ENCODE data around the gene DGKB. TPM values are rescaled to one million over a fixed set of nuclear protein-coding genes. Genes with fewer than 3 reads are reported as not detected.

The DGKB gene
- total and polyA plus RNA-seq, 8 donors = 0.20 to 260 (median 3.2) TPM; not detected in 4

GRCh38 chr7:14501436-14501835 is 401.1 kb downstream of the DGKB start:
- DNase-seq = no peak
- no peaks in the 10 kb centered on the region for H3K27me3 ChIP-seq
- H3K9me3 ChIP-seq = peaks cover 0 to 10% (median 4%) of the 10 kb centered on the region in 4 donors
- TF ChIP-seq POLR2A (IDR thresholded peaks at IDR 0.05) (no peak), CTCF (IDR thresholded peaks at IDR 0.05) (no peak), EP300 (IDR thresholded peaks at IDR 0.05) (no peak), POLR2AphosphoS5 (IDR thresholded peaks at IDR 0.05) (no peak)
- H3K4me3 ChIP-seq = no peak overlapping the region
- H3K4me1 ChIP-seq = no peaks in the 10 kb centered on the region
- 88 to 96% (median 91%) methylated on average over 2 of the region's 2 CpGs for WGBS, 5 donors
- no peaks in the 10 kb centered on the region for H3K36me3 ChIP-seq
- H3K27ac ChIP-seq = no peak overlapping the region
- intact Hi-C loops (cut with DNase I; ENCODE audit: low total_unique reads) = no loop called here

GRCh38 chr7:14497390-14497789 is 405.2 kb downstream of the DGKB start:
- H3K4me3 ChIP-seq = no peak overlapping the region
- H3K36me3 ChIP-seq = no peaks in the 10 kb centered on the region
- intact Hi-C loops (cut with DNase I; ENCODE audit: low total_unique reads) = no loop called here
- peaks cover 0 to 10% (median 4%) of the 10 kb centered on the region in 4 donors for H3K9me3 ChIP-seq
- no peak for DNase-seq
- no peak overlapping the region for H3K27ac ChIP-seq
- H3K27me3 ChIP-seq = no peaks in the 10 kb centered on the region
- no peak for TF ChIP-seq EP300 (IDR thresholded peaks at IDR 0.05)
- no peak for TF ChIP-seq POLR2A (IDR thresholded peaks at IDR 0.05)
- TF ChIP-seq POLR2AphosphoS5 (IDR thresholded peaks at IDR 0.05) = no peak
- TF ChIP-seq CTCF (IDR thresholded peaks at IDR 0.05) = no peak
- WGBS, 5 donors = 58 to 70% (median 67%) methylated on average over 1 of the region's 1 CpG
- no peaks in the 10 kb centered on the region for H3K4me1 ChIP-seq

- DNase-seq = no peak
- no peak for TF ChIP-seq CTCF (IDR thresholded peaks at IDR 0.05)
- no peak for TF ChIP-seq POLR2AphosphoS5 (IDR thresholded peaks at IDR 0.05)
- TF ChIP-seq EP300 (IDR thresholded peaks at IDR 0.05) = no peak
- no peak for TF ChIP-seq POLR2A (IDR thresholded peaks at IDR 0.05)
- no peaks in the 10 kb centered on the region for H3K36me3 ChIP-seq
- WGBS, 5 donors = 43 to 64% (median 59%) methylated on average over 2 of the region's 2 CpGs
- H3K9me3 ChIP-seq = no peaks in the 10 kb centered on the region
- H3K4me3 ChIP-seq = no peak overlapping the region
- H3K4me1 ChIP-seq = no peaks in the 10 kb centered on the region
- no peak overlapping the region for H3K27ac ChIP-seq
- H3K27me3 ChIP-seq = no peaks in the 10 kb centered on the region
- intact Hi-C loops (cut with DNase I; ENCODE audit: low total_unique reads) = no loop called here
Observed at GRCh38 chr7:14495633-14496032, 406.9 kb downstream of the DGKB start.

GRCh38 chr7:14487701-14488395 is 414.7 kb downstream of the DGKB start:
- 47 to 58% (median 55%) methylated on average over 3 of the region's 3 CpGs for WGBS, 5 donors

GRCh38 chr7:14483663-14484062 is 418.9 kb downstream of the DGKB start:
- no peak overlapping the region for H3K4me3 ChIP-seq
- intact Hi-C loops (cut with DNase I; ENCODE audit: low total_unique reads) = no loop called here
- no peaks in the 10 kb centered on the region for H3K4me1 ChIP-seq
- no peak for DNase-seq
- no peaks in the 10 kb centered on the region for H3K9me3 ChIP-seq
- H3K27me3 ChIP-seq = no peaks in the 10 kb centered on the region
- 60 to 86% (median 78%) methylated on average over 4 of the region's 4 CpGs for WGBS, 5 donors
- H3K27ac ChIP-seq = no peak overlapping the region
- no peak for TF ChIP-seq EP300 (IDR thresholded peaks at IDR 0.05)
- no peak for TF ChIP-seq CTCF (IDR thresholded peaks at IDR 0.05)
- no peak for TF ChIP-seq POLR2AphosphoS5 (IDR thresholded peaks at IDR 0.05)
- no peak for TF ChIP-seq POLR2A (IDR thresholded peaks at IDR 0.05)
- H3K36me3 ChIP-seq = no peaks in the 10 kb centered on the region

More at GRCh38 chr7:14487701-14488395, 414.7 kb downstream of the DGKB start:
- Histone ChIP-seq H3K36me3 (no peaks in the 10 kb centered on the region), H3K27ac (no peak overlapping the region), H3K4me3 (no peak overlapping the region), H3K9me3 (no peaks in the 10 kb centered on the region), H3K27me3 (no peaks in the 10 kb centered on the region), H3K4me1 (no peaks in the 10 kb centered on the region)
- no peak for TF ChIP-seq POLR2AphosphoS5 (IDR thresholded peaks at IDR 0.05)
- intact Hi-C loops (cut with DNase I; ENCODE audit: low total_unique reads) = no loop called here
- DNase-seq = no peak

All from stomach (tissue), 9 donors.